Measurements from ENCODE around the gene TMEM129.

GRCh38 chr4:1763070-1763549 is 42.0 kb upstream of the TMEM129 start:
- TF ChIP-seq GATA3 (IDR thresholded peaks at IDR 0.05; ENCODE audit: low read depth, low read length) (no peak), GATA2 (IDR thresholded peaks at IDR 0.05; ENCODE audit: low read depth, low read length) (no peak)

Measured in SH-SY5Y (cell line).